CD14-positive monocyte (primary cell): ENCODE measurements around the gene FER1L5. TPM values are rescaled to one million over a fixed set of nuclear protein-coding genes. Genes with fewer than 3 reads are reported as not detected.

ENCODE experiments used
- DNase-seq, 3 donors: peaks; one replicate each; pipeline ENCODE4 v3.0.0-alpha.2; 2011 to 2022
- H2AFZ ChIP-seq: 2 replicates; pipeline ENCODE4 v1.6.0; 2012; ENCODE audit warnings: mild to moderate bottlenecking, low read depth, low read length, inconsistent platforms; ENCODE audit not compliant: insufficient read depth, poor library complexity, severe bottlenecking
- H3K27ac ChIP-seq, 2 donors: 1 replicate in 1 of 2; 2 replicates in 1 of 2; pipeline ENCODE4 v1.5.1; 2012 to 2013; ENCODE audit warnings: low read length in 2 of 2, control low read depth in 1 of 2, inconsistent platforms in 1 of 2, low read depth in 1 of 2, mild to moderate bottlenecking in 1 of 2
- H3K27me3 ChIP-seq, 2 donors: one replicate each; pipeline versions ENCODE4 v1.6.0 to v1.6.1; 2011 to 2013; ENCODE audit warnings: low read length in 2 of 2; ENCODE audit not compliant: control insufficient read depth in 2 of 2, insufficient read depth in 2 of 2
- H3K36me3 ChIP-seq, 2 donors: replicated peaks in 1 of 2; 1 replicate in 1 of 2; 2 replicates in 1 of 2; pipeline versions ENCODE4 v1.5.1 to v1.6.1; 2012 to 2013; ENCODE audit warnings: low read length in 2 of 2, control low read depth in 1 of 2, inconsistent platforms in 1 of 2, mild to moderate bottlenecking in 1 of 2; ENCODE audit not compliant: insufficient read depth in 2 of 2, control insufficient read depth in 1 of 2
- H3K4me1 ChIP-seq, 2 donors: 1 replicate in 1 of 2; 2 replicates in 1 of 2; pipeline versions ENCODE4 v1.5.1 to v1.6.1; 2012 to 2013; ENCODE audit warnings: low read length in 2 of 2, control low read depth in 1 of 2, inconsistent platforms in 1 of 2, mild to moderate bottlenecking in 1 of 2, moderate library complexity in 1 of 2; ENCODE audit not compliant: insufficient read depth in 2 of 2, control insufficient read depth in 1 of 2
- H3K4me2 ChIP-seq: replicated peaks from 2 replicates; pipeline ENCODE3; 2012; ENCODE audit warnings: low read length, moderate library complexity, mild to moderate bottlenecking; ENCODE audit not compliant: poor library complexity, severe bottlenecking; ENCODE audit errors: extremely low read depth
- H3K4me3 ChIP-seq, 3 experiments: fragments of 200-600 bp in 1 of 3; sonication (generic) in 1 of 3; replicated peaks in 1 of 3; 1 replicate in 2 of 3; 2 replicates in 1 of 3; pipeline ENCODE4 v1.5.1; 2011 to 2013; ENCODE audit warnings: low read length in 3 of 3, mild to moderate bottlenecking in 3 of 3, control low read depth in 2 of 3, low read depth in 2 of 3, inconsistent platforms in 1 of 3, moderate library complexity in 1 of 3
- H3K79me2 ChIP-seq: 2 replicates; pipeline ENCODE4 v1.6.0; 2012; ENCODE audit warnings: mild to moderate bottlenecking, control low read depth, inconsistent platforms, low read length, moderate library complexity; ENCODE audit not compliant: insufficient read depth
- H3K9ac ChIP-seq: 2 replicates; pipeline ENCODE4 v1.6.0; 2017; ENCODE audit warnings: low read length, mild to moderate bottlenecking; ENCODE audit not compliant: insufficient read depth, poor library complexity, severe bottlenecking
- H3K9me3 ChIP-seq, 2 donors: replicated peaks in 1 of 2; 1 replicate in 1 of 2; 2 replicates in 1 of 2; pipeline versions ENCODE4 v1.5.1 to v1.6.1; 2012 to 2013; ENCODE audit warnings: low read length in 2 of 2, control low read depth in 1 of 2; ENCODE audit not compliant: control insufficient read depth in 1 of 2, insufficient read depth in 1 of 2
- H4K20me1 ChIP-seq: 2 replicates; pipeline ENCODE4 v1.6.0; 2012; ENCODE audit warnings: mild to moderate bottlenecking, low read length, control low read depth, moderate library complexity; ENCODE audit not compliant: insufficient read depth
- H3K27ac Mint-ChIP-seq, 7 donors: one replicate each; pipeline ENCODE4 v1.8.0; 2020; ENCODE audit warnings: mild to moderate bottlenecking in 7 of 7, mixed read lengths in 7 of 7, moderate library complexity in 6 of 7, inconsistent platforms in 2 of 7
- H3K27me3 Mint-ChIP-seq, 3 donors: one replicate each; pipeline ENCODE4 v1.8.0; 2021 to 2022; ENCODE audit warnings: low read depth in 3 of 3, mild to moderate bottlenecking in 3 of 3, mixed read lengths in 3 of 3, moderate library complexity in 3 of 3, inconsistent platforms in 1 of 3
- H3K36me3 Mint-ChIP-seq, 2 donors: one replicate each; pipeline ENCODE4 v1.8.0; 2020; ENCODE audit warnings: mixed read lengths in 2 of 2, inconsistent platforms in 1 of 2, mild to moderate bottlenecking in 1 of 2
- H3K4me1 Mint-ChIP-seq: one replicate; pipeline ENCODE4 v1.8.0; 2020; ENCODE audit warnings: mild to moderate bottlenecking, mixed read lengths
- H3K4me3 Mint-ChIP-seq, 2 donors: one replicate each; pipeline ENCODE4 v1.8.0; 2020; ENCODE audit warnings: mild to moderate bottlenecking in 2 of 2, mixed read lengths in 2 of 2, moderate library complexity in 1 of 2
- H3K9me3 Mint-ChIP-seq, 7 donors: one replicate each; pipeline ENCODE4 v1.8.0; 2020 to 2022; ENCODE audit warnings: mixed read lengths in 7 of 7, mild to moderate bottlenecking in 6 of 7, moderate library complexity in 6 of 7, inconsistent platforms in 2 of 7
- WGBS: methylation state at CpG from one replicate; pipeline ENCODE4 v1.1.5; 2013; ENCODE audit warnings: missing lambda C conversion rate; ENCODE audit not compliant: insufficient coverage; 5-methylcytosine and 5-hydroxymethylcytosine counted together
- intact Hi-C, 2 donors: fragments of 100-400 bp; cut with micrococcal nuclease; formaldehyde crosslinking; loops; one replicate each; pipeline versions ENCODE4 v1.15.0 to v1.15.1; 2023
- polyA plus RNA-seq, 3 donors: library from polyadenylated mRNA; depleted of rRNA in 1 of 3; unstranded in 2 of 3; stranded (reverse) in 1 of 3; fragments of 300-500 nt in 2 of 3; fragments of >200 nt in 1 of 3; fragmentation: Illumina TruSeq in 2 of 3; gene quantifications; 1 replicate in 2 of 3; 2 replicates in 1 of 3; pipeline ENCODE4 v1.2.3, GENCODE V29; 2012 to 2021
- TF ChIP-seq, protein P1 (sequence below): fragments of 200-600 bp; IDR thresholded peaks from one replicate; pipeline ENCODE4 v1.8.0; 2022; ENCODE audit warnings: antibody characterized with exemption, mild to moderate bottlenecking

The FER1L5 gene
- polyA plus RNA-seq, 3 donors: not detected

DNA sequence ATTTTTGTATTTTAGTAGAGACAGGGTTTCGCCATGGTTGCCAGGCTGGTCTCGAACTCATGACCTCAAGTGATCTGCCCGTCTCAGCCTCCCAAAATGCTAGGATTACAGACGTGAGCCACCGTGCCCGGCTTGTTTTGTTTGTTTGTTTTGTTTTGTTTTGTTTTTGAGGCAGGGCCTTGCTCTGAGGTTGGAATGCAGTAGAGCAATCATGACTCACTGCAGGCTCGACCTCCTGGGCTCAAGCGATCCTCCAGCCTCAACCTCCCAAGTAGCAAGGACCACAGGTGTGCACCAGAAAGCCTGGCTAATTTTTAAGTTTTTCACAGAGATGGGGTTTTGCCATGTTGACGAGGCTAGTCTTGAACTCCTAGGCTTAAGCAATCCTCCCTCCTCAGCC, 109.2 kb downstream of the FER1L5 start:
- Mint-ChIP-seq H3K4me3 (no peak overlapping the region), H3K27ac (no peak overlapping the region), H3K36me3 (no peaks in the 10 kb centered on the region), H3K9me3 (no peaks in the 10 kb centered on the region), H3K4me1 (peaks cover 9% of the 10 kb centered on the region), H3K27me3 (peaks cover 1 to 4% (median 2%) of the 10 kb centered on the region in 3 donors)
- 94% methylated on average over 8 of the region's 9 CpGs for WGBS
- Histone ChIP-seq H3K4me3 (no peak overlapping the region), H3K4me1 (peaks cover 8 to 13% of the 10 kb centered on the region in 2 donors), H3K9me3 (no peaks in the 10 kb centered on the region), H2AFZ (no peak overlapping the region), H3K27me3 (no peaks in the 10 kb centered on the region), H3K9ac (no peak overlapping the region), H3K4me2 (no peak overlapping the region), H3K27ac (no peak overlapping the region), H4K20me1 (no peaks in the 10 kb centered on the region), H3K36me3 (no peaks in the 10 kb centered on the region), H3K79me2 (no peaks in the 10 kb centered on the region)
- TF ChIP-seq, protein P1, sequence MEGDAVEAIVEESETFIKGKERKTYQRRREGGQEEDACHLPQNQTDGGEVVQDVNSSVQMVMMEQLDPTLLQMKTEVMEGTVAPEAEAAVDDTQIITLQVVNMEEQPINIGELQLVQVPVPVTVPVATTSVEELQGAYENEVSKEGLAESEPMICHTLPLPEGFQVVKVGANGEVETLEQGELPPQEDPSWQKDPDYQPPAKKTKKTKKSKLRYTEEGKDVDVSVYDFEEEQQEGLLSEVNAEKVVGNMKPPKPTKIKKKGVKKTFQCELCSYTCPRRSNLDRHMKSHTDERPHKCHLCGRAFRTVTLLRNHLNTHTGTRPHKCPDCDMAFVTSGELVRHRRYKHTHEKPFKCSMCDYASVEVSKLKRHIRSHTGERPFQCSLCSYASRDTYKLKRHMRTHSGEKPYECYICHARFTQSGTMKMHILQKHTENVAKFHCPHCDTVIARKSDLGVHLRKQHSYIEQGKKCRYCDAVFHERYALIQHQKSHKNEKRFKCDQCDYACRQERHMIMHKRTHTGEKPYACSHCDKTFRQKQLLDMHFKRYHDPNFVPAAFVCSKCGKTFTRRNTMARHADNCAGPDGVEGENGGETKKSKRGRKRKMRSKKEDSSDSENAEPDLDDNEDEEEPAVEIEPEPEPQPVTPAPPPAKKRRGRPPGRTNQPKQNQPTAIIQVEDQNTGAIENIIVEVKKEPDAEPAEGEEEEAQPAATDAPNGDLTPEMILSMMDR: no peak
- no peak for DNase-seq
- intact Hi-C loops: no loop called here

DNA sequence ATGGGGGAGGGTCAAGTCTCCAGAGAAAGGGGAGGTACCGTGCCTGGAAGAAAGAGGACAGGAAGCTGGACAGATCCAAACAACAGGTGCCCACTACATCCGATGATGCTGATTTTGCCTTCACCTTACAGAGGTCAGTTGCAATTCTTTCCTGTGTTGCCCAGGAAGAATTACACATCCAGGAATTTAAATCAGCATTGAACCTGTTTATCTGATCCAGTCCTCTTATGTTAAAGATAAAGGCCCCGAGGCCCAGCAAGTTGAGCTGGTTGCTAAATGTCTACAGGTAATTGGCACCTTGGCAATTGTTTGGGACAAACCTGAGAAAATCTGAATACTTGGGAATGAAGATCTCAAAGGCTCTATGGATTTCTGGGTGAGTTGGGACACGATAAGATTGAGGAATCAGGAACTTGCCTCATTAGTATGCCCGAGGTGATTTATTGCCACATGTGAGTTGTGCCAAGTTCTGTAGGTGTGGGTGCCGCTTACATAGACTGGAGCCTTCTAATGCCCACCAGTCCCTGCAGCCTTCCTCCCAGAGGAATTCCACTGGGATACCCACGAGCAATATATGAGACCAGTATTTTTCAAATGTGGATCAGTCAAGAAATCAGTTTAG, 111.2 kb downstream of the FER1L5 start:
- Histone ChIP-seq H3K9ac (no peak overlapping the region), H2AFZ (no peak overlapping the region), H3K4me1 (no peaks in the 10 kb centered on the region), H3K79me2 (no peaks in the 10 kb centered on the region), H3K36me3 (no peaks in the 10 kb centered on the region), H3K4me3 (no peak overlapping the region), H3K27me3 (no peaks in the 10 kb centered on the region), H3K4me2 (no peak overlapping the region), H3K27ac (no peak overlapping the region), H3K9me3 (no peaks in the 10 kb centered on the region), H4K20me1 (no peaks in the 10 kb centered on the region)
- no peaks in the 10 kb centered on the region for H3K36me3 Mint-ChIP-seq
- H3K27me3 Mint-ChIP-seq: peaks cover 2 to 6% (median 4%) of the 10 kb centered on the region in 3 donors
- no peak overlapping the region for H3K27ac Mint-ChIP-seq
- H3K9me3 Mint-ChIP-seq: no peaks in the 10 kb centered on the region
- DNase-seq: no peak
- TF ChIP-seq, protein P1: no peak
- intact Hi-C loops: no loop called here
- H3K4me1 Mint-ChIP-seq: no peaks in the 10 kb centered on the region
- 50% methylated on average over 3 of the region's 7 CpGs for WGBS
- H3K4me3 Mint-ChIP-seq: no peak overlapping the region
